Fibroblast of lung (primary cell): ENCODE results near the gene KRT75. TPM values are rescaled to one million over a fixed set of nuclear protein-coding genes. Genes with fewer than 3 reads are reported as not detected.

Source experiments
- DNase-seq, 2 donors: peaks; one replicate each; pipeline versions ENCODE4 v3.0.0 to v3.0.0-alpha.2; 2010; ENCODE audit warnings: low read depth in 2 of 2
- H2AFZ ChIP-seq: 2 replicates; pipeline ENCODE4 v1.5.1; 2012; ENCODE audit warnings: low read length, control low read depth, inconsistent platforms
- H3K27ac ChIP-seq: 2 replicates; pipeline ENCODE4 v1.5.1; 2011; ENCODE audit warnings: low read length, control low read depth; ENCODE audit not compliant: insufficient read depth
- H3K27me3 ChIP-seq: 2 replicates; pipeline ENCODE4 v1.5.1; 2011; ENCODE audit warnings: mild to moderate bottlenecking, low read length; ENCODE audit not compliant: control insufficient read depth, insufficient read depth
- H3K36me3 ChIP-seq: 2 replicates; pipeline ENCODE4 v1.5.1; 2011; ENCODE audit warnings: low read length; ENCODE audit not compliant: control insufficient read depth, insufficient read depth
- H3K4me1 ChIP-seq: 2 replicates; pipeline ENCODE4 v1.5.1; 2011; ENCODE audit warnings: low read length; ENCODE audit not compliant: control insufficient read depth, insufficient read depth; ENCODE audit errors: extremely low read depth
- H3K4me2 ChIP-seq: 2 replicates; pipeline ENCODE4 v1.5.1; 2011; ENCODE audit warnings: low read length, control low read depth; ENCODE audit not compliant: insufficient read depth; ENCODE audit errors: extremely low read depth
- H3K4me3 ChIP-seq, 4 experiments: fragments of 200-600 bp in 1 of 4; sonication (generic) in 1 of 4; replicated peaks in 1 of 4; 2 replicates each; pipeline ENCODE4 v1.5.1; 2011 to 2016; ENCODE audit warnings: low read length in 4 of 4, low read depth in 3 of 4, mild to moderate bottlenecking in 3 of 4, control low read depth in 2 of 4, inconsistent platforms in 1 of 4, mixed read lengths in 1 of 4; ENCODE audit not compliant: insufficient read depth in 1 of 4; ENCODE audit errors: control extremely low read depth in 1 of 4
- H3K79me2 ChIP-seq: 2 replicates; pipeline ENCODE4 v1.5.1; 2012; ENCODE audit warnings: mild to moderate bottlenecking, low read length, inconsistent platforms; ENCODE audit not compliant: control insufficient read depth, insufficient read depth
- H3K9ac ChIP-seq: 2 replicates; pipeline ENCODE4 v1.5.1; 2011; ENCODE audit warnings: mild to moderate bottlenecking, low read length, control low read depth; ENCODE audit not compliant: insufficient read depth
- H3K9me3 ChIP-seq: 2 replicates; pipeline ENCODE4 v1.5.1; 2012; ENCODE audit warnings: low read depth, low read length; ENCODE audit not compliant: control insufficient read depth, insufficient read depth
- H4K20me1 ChIP-seq: 2 replicates; pipeline ENCODE4 v1.5.1; 2011; ENCODE audit warnings: low read length; ENCODE audit not compliant: control insufficient read depth, insufficient read depth; ENCODE audit errors: extremely low read depth
- CTCF ChIP-seq, 2 donors: IDR thresholded peaks in 1 of 2; conservative IDR thresholded peaks in 1 of 2; 1 replicate in 1 of 2; 2 replicates in 1 of 2; pipeline ENCODE4 v1.5.1; 2011 to 2012; ENCODE audit warnings: low read length in 2 of 2, control low read depth in 1 of 2, inconsistent platforms in 1 of 2, low read depth in 1 of 2, mild to moderate bottlenecking in 1 of 2
- EZH2 ChIP-seq: IDR thresholded peaks from 2 replicates; pipeline ENCODE4 v1.5.1; 2012; ENCODE audit warnings: low read length, control low read depth, mild to moderate bottlenecking; ENCODE audit errors: missing control alignments
- polyA plus RNA-seq, 2 donors: library from polyadenylated mRNA; depleted of rRNA in 1 of 2; stranded (reverse) in 1 of 2; unstranded in 1 of 2; fragments of >200 nt; gene quantifications; 2 replicates each; pipeline ENCODE4 v1.2.1, GENCODE V29; 2011 to 2012; ENCODE audit warnings: missing spikeins in 1 of 2
- total RNA-seq: library from RNA; depleted of rRNA; stranded (reverse); fragments of >200 nt; gene quantifications from 2 replicates; pipeline ENCODE4 v1.2.1, GENCODE V29; 2014

Gene KRT75
- total and polyA plus RNA-seq, 2 donors (not counting 1 experiment from before 2014, with no cell fraction given), result not detected

GRCh38 chr12:52399756-52400155 lies 34.4 kb downstream of the KRT75 start:
- Histone ChIP-seq H2AFZ (no peak overlapping the region), H3K4me2 (no peak overlapping the region), H3K79me2 (no peaks in the 10 kb centered on the region), H3K9ac (no peak overlapping the region), H3K9me3 (no peaks in the 10 kb centered on the region), H3K36me3 (no peaks in the 10 kb centered on the region), H3K27ac (no peak overlapping the region), H3K4me1 (no peaks in the 10 kb centered on the region), H3K4me3 (no peak overlapping the region), H3K27me3 (peaks cover 7% of the 10 kb centered on the region), H4K20me1 (no peaks in the 10 kb centered on the region)
- TF ChIP-seq CTCF (conservative IDR thresholded peaks at IDR 0.05 in 1 of 2, IDR thresholded peaks at IDR 0.05 in 1 of 2; ENCODE audit: low read depth in 1 of 2, low read length in 2 of 2) (no peak), EZH2 (no peak)
- no peak for DNase-seq

- no peak for TF ChIP-seq CTCF (conservative IDR thresholded peaks at IDR 0.05 in 1 of 2, IDR thresholded peaks at IDR 0.05 in 1 of 2; ENCODE audit: low read depth in 1 of 2, low read length in 2 of 2)
- TF ChIP-seq EZH2, result no peak
- Histone ChIP-seq H3K9me3 (no peaks in the 10 kb centered on the region), H3K4me2 (no peak overlapping the region), H2AFZ (no peak overlapping the region), H3K4me3 (no peak overlapping the region), H3K4me1 (no peaks in the 10 kb centered on the region), H3K27me3 (no peaks in the 10 kb centered on the region), H3K27ac (no peak overlapping the region), H3K9ac (no peak overlapping the region), H4K20me1 (no peaks in the 10 kb centered on the region), H3K79me2 (no peaks in the 10 kb centered on the region), H3K36me3 (no peaks in the 10 kb centered on the region)
- no peak for DNase-seq
These were observed 36.0 kb downstream of the KRT75 start for GRCh38 chr12:52398176-52398575.

- no peak for DNase-seq
These were observed 37.5 kb downstream of the KRT75 start for GRCh38 chr12:52396656-52397055.

More at GRCh38 chr12:52396656-52397055, 37.5 kb downstream of the KRT75 start:
- H3K9me3 ChIP-seq, result no peaks in the 10 kb centered on the region
- no peak for TF ChIP-seq CTCF (conservative IDR thresholded peaks at IDR 0.05 in 1 of 2, IDR thresholded peaks at IDR 0.05 in 1 of 2; ENCODE audit: low read depth in 1 of 2, low read length in 2 of 2)
- no peak for TF ChIP-seq EZH2
- H3K79me2 ChIP-seq, result no peaks in the 10 kb centered on the region
- H3K27ac ChIP-seq, result no peak overlapping the region
- H2AFZ ChIP-seq, result no peak overlapping the region
- H3K36me3 ChIP-seq, result no peaks in the 10 kb centered on the region
- H3K4me1 ChIP-seq, result no peaks in the 10 kb centered on the region
- no peaks in the 10 kb centered on the region for H4K20me1 ChIP-seq
- no peak overlapping the region for H3K4me3 ChIP-seq
- H3K9ac ChIP-seq, result no peak overlapping the region
- no peak overlapping the region for H3K4me2 ChIP-seq
- no peaks in the 10 kb centered on the region for H3K27me3 ChIP-seq
